Stimulated activated CD4-positive, alpha-beta T cell treated with anti-CD3 and anti-CD28 coated beads, Interleukin-12 subunit alpha, Interleukin-12 subunit beta, amount 100 ng/mL, for 24 hours (primary cell): Measurements from ENCODE around the gene SH2D4B.
"Not testable (repeated sequence)": the region's sequence is repeated elsewhere in the genome, so short reads cannot be mapped to it uniquely, and the experiment has no call there.

Experiments
- DNase-seq, 2 experiments: peaks; one replicate each; pipeline ENCODE4 v3.0.0-alpha.2; 2020; ENCODE audit warnings: low read depth in 2 of 2

Gene SH2D4B

DNA sequence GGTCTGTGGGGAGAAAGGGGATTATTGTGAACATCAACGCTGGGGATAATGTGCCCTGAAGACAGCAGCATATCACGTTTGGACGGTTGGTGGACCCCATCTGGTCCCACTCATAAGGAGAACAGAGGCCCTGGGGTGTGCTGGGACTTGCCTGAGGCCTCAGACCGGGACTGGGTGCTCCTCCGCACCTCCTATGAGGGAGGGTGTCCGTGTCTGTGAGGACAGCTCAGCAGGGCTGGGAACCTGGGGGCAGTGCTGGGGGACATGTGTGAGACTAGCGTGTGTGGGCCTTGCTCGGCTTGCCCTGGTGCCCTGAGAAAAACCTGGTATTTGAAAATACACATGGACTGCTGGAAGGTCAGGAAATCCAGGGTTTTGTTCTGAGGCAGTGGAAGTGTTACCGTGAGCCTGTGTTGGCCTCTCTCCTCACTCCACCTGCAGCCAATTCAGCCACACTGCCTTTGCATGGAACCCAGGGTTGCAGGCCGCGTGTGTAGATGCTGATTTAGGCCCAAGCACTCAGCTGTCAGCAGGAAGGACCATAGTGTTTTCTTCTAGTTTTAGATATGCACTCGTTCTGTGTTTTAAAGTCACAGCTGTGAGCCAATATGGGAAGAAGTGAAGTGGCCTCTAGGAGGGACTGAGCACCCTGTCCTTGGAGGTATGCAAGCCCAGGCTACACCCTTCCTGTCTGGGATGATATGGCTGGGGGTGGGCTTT is 13.4 kb upstream of the SH2D4B start:
- no peak for DNase-seq

DNA sequence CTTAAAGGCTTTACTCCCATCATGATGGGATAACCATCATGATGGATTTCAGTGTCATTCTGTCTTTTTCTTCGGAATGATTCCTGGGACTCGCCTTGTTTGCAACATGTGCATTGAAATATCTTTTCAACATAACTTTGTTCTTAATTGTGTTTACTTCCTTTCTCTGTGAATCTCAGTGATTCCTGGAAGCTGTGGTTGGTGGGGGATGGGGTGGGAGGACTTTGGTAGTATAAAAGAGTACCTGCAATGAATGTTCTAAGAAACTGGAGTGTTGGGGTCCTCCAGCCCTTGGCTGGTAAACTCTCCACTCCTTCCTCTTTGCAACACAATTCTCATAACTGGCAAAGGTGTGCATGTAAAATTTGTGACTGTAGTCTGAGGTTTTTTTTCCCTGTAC is 11.5 kb upstream of the SH2D4B start:
- DNase-seq, result no peak

DNA sequence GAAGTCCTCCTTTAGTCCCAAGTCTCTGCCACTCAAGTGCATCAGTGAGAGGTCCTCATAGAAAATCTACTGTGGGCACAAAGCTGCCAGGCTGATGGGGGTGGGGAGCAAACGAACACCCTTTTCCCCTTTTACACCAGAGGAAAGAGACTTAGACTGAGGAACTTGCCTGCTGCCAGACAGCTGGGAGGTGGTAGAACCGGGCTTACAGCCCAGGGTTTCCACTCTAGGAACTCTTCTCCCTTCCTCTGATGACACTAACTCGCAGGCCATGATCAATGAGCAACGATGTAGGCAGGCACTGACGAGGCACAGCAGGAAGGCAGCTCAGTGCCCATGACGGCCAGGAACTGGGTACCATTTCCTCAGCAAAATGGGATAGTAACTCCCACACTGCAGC is 11.0 kb upstream of the SH2D4B start:
- no peak for DNase-seq

DNA sequence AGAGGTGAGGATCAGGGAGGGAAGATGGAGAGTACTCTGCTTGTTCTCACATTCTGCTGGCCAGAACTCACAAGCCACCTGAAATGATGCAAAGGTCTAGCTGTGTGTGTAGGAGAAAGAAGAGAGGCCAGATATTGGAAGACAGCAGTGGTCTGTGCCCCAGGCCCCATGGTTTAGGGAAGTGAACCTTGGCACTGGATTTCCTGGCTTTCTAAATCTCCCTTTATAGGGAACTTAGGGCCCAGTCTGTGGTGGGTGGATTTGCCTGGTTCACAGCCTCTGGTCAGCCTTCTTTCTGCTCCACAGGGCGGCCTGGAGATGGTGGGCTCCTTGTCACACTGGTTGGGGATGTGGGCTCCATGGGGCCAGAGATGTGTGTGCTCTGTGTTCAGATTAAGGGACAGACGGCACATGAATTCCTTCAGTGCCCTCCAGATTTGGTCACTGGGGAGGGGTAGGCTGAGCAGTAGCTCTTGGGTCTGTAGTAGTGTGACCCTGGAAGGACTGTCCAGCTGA is 9.5 kb upstream of the SH2D4B start:
- no peak for DNase-seq

DNA sequence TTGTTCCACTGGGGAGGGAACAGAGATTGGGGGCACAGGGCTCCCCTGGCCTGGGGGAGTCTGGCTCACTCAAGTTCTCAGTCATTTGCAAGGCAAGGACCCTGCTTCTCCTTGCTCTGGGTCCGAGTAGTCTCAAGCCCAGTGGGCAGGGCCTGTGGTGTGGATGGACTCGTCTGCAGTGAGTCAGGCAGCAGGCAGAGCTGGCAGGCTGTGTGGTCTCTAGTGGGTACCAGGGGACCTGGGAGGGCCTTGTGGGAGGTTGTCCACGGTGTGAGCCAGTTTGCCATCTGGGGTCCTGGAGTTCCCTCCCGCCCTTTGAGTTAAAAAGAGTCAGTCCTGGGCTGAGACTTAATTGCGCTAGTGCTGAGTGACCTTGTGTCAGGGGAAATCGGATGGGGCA is 8.8 kb upstream of the SH2D4B start:
- no peak for DNase-seq

DNA sequence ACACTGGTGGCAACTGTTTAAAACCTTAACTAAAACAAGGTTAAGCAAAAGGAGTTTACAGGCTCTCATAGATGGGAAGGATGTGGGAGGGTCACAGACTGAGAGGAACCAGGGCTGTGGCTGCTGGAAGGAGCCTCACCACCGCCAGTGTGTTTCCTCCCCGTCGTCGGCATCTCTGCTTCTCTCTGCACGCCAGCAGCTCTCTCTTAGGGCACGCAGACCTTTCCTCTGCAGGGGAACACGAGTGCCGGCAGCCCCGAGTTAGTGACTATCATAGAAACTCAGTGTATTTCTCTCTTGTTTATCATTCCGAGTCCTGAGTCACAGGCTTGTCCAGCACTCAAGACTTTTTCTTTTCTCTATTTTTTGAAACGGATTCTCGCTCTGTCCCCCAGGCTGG is 8.1 kb upstream of the SH2D4B start:
- DNase-seq, result no peak

DNA sequence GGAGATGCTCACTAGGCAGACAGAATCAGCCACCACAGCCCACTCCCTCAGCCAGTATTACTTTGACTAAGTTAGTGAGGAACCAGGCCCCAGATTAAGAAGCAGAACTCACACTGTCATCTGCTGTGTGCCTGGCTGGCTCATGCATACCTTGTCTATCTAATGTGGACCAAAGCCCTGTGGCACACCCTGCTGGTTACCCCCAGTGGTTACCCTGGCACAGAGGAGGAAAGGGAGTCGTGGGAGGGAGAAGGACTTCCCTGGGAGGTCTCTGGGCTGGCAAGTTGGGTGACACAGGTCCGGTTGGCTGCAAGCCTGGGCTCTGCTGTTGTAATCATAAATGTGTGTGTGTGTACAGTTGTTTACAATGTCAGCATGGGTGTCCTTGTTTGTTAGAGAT is 7.5 kb upstream of the SH2D4B start:
- DNase-seq, result peak in 1 of 2 experiments; percentile 29

DNA sequence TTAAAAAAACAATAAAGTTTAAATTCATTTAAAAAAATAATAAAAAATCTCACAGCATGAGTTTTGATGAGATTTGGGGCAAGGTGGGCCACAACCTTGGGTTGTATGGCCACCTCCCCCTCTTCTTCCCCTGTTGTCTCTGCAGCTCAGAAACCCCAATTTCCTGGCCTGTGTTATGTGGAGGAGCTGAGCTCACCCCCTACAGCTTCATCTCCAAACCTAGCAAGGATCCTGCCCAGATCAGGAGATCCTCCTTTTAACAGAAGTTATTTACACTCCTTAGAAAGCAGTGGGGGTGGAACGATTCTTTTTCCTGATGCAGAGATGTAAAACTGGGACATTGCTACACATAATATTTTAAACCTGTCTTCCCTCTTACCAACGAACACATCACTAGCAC is 6.9 kb upstream of the SH2D4B start:
- no peak for DNase-seq

DNA sequence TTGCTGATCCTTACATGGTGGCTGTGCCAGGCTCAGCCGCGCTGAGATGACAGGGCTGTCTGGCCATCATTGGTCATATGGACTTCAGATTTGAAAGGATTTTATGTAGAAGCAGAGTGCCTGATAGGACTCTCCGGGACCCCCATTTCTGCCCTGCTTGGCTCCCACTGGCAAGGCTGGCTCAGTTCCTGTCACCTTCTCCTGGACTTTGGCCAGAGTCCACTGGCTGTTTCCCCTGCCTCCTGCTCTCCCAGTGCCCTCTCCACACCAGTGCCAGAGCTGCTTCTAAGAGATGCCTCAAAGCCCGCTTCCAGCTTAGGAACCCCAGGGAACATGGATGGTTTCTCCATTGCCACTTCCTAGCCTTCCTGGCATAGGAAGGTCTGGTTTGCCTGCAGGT is 5.1 kb upstream of the SH2D4B start:
- DNase-seq, result no peak

DNA sequence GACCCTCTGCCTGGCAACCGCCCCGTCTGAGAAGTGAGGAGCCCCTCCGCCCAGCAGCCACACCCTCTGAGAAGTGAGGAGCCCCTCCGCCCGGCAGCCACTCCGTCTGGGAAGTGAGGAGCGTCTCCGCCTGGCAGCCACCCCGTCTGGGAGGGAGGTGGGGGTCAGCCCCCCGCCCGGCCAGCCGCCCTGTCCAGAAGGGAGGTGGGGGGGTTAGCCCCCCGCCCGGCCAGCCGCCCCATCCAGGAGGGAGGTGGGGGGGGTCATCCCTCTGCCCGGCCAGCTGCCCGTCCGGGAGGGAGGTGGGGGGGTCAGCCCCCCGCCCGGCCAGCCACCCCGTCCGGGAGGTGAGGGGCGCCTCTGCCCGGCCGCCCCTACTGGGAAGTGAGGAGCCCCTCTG is 3.6 kb upstream of the SH2D4B start:
- DNase-seq, result not testable (repeated sequence)

DNA sequence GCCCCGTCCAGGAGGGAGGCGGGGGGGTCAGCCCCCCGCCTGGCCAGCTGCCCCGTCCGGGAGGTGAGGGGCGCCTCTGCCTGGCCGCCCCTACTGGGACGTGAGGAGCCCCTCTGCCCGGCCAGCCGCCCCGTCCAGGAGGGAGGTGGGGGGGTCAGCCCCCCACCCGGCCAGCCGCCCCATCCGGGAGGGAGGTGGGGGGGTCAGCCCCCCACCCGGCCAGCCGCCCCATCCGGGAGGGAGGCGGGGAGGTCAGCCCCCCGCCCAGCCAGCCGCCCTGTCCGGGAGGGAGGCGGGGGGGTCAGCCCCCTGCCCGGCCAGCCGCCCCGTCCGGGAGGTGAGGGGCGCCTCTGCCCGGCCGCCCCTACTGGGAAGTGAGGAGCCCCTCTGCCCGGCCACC is 3.1 kb upstream of the SH2D4B start:
- DNase-seq, result not testable (repeated sequence)

DNA sequence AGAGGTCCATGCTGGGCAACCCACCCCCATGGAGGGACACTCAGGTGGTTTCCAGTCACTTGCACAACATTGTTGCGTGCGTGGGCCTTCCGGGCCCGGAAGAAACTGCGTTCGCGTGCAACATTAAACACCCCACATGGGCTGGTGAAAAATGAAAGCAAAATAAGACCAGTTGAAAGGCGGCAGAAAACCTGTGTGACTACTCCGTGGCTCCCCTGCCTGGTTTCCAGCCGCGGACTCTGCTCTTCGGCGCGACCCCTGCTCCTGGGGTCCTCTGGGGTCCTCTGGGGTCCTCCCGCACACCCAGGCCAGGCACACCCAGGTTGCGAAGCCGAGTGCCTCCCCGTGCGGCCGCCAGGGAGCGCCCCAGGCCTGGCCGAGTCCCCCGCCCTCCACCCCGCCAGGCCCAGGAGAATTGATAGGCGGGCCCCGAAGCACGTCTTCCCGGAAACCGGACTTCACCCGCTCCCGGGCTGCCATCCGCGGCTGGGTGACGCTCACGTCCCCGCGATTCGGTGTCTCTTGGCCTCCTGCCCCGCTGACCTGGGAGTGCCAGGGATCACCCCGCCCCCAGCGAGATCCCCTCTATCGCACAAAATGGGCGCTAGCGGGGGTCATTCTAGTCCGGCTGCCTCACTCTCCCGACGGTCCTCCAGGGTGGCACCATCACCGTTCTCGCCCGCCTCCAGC is 1.9 kb upstream of the SH2D4B start:
- DNase-seq, result peak; percentile 59 to 66

DNA sequence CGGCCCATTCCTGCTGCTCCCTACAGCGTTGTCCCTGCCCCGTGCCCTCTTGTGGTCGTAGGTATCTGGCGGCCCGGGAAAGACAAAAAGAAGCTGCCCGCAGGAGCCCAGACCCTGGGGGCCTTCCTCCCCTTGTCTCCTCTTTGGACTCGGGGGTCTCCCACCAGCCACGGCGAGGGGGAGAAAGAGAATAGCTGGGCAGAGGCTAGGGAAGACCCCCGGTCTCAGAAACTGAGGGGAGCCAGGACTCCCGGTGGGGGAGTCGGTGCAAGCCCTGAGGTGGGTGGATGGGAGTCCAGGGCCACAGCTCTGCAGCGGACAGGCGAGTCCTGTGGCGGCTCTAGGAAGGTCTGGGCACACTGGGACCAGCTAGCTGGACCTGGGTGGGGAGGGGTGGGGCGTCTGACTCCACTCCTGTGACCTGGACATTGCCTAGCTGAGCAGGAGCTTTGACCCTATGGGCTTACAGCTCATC is 1.3 kb upstream of the SH2D4B start:
- no peak for DNase-seq

DNA sequence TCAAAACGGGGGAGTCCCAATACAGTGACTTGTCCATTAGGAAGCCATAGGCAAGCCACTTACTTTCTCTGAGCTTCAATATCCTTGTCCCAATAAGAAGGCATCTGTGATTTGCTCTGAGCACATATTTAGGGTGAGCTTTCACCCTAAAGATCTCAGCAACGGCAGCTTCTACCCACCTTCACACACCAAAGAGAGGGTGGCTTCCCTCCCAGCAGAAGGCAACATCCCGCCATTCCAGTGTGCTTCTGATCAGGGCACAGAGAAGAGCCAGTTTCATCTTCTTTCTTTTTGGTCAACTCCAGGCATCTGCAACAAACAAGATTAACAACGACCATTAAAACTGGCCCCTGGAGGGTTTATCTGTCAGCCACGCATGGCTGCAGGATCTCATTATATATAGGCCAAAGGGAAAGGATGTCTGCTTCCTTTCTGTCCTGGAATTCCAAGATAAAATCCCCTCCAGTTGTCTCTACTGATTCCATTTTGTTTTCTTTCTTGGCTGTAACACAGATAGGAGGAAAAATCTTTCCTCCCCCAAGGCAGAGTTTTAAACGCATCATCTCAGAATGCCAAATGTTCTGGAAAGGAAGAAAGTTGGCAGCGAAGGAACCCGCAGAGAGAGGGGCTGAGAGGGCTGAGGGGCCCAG is 491 bp upstream of the SH2D4B start:
- no peak for DNase-seq

DNA sequence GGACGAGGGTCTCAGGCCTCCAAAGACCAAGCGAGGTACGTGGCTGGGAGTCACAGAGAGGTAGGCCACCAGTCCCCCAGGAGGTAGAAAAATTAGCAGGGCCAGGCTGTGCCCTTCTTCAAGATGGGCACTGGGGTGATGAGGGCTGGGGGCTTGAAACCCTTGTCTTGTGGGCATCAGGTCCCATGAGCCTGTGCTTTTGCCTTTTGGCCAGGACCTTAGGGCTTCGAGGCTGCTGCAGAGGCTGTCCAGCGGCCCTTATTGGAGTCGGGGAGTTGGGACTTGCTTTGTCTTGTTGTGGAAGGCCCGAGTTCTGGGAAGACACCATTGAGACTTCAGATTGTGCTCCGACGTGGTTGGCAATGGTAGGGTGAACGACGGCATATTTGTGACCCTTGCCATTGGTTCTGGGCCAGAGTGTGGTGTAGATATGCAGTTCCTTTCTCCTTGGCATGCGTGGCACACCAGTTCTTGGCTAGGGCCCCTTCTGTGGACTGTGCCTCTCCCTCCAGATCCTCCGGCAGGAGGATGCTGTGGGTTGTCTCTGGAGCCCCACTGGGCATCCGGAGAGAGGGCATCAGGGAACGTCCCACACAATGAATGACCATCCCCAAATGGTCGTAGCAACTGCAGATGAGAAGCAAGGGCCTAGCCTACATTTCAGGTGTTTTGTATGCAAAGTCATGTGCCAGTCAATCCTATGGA is 931 bp downstream of the SH2D4B start:
- DNase-seq, result no peak

DNA sequence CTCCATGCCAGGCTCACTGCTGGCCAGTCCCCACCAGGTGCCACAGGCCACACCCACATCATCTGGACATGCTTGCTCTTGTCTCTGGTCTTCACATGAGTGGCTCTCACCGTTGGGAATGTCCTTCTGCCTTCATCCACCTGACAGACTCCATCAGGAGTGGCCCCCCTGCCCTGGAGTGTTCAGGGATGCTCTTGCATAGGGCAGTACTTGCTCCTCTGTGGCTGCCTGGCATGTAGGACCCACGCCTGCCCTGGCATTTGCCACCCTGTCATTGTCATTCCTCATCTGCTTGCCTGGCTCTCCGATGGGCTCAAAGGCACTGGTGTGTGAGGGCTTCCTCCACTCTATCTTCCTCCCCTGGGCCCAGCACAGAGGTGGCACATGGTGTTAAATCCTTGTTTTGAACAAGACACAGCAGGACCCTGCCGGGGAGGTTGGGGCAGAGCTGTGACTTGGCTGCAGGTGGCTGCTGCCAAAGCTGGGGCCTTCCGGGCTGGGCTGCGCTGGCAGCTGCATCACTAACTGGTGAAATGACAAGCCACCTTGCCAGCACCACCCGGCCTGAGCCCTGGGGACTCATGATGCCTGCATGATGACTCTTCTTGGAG is 1.8 kb downstream of the SH2D4B start:
- DNase-seq, result no peak

DNA sequence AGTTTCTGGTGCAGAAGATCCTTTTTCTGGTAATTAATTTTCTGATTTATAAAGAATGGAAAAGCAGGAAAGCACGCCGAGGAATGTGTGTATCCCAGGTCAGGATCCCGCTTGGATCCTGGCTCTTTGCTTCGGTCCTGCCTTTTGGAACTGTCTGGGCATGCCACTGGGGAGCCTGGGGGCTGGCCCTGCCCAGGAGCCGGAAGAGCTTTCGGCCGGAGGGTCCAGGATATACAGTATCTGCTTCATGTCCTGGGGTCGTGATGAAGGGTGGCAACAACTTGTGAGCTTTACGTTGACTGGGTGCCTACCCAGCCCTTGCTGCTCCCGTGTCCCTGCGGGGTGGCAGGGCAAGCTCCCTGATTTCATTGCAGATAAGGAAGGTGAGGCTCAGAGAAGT is 2.4 kb downstream of the SH2D4B start:
- no peak for DNase-seq

DNA sequence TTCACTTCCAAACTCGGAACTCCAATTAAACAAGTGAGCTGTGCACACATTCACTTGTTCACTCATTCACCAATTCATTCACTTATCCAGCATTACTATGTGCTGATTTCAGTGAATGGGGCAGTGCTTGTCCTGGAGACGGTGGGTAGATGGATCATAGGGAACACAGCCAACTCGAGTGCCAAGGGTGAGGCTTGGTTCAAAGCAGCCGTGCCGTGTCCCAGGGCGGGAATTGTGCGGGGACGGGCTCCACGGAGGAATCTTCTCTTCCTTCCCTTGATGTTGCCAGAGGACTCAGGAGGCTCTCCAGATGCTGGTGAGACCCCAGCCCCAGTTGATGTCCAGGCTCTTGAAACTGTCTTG is 2.9 kb downstream of the SH2D4B start:
- DNase-seq, result no peak

DNA sequence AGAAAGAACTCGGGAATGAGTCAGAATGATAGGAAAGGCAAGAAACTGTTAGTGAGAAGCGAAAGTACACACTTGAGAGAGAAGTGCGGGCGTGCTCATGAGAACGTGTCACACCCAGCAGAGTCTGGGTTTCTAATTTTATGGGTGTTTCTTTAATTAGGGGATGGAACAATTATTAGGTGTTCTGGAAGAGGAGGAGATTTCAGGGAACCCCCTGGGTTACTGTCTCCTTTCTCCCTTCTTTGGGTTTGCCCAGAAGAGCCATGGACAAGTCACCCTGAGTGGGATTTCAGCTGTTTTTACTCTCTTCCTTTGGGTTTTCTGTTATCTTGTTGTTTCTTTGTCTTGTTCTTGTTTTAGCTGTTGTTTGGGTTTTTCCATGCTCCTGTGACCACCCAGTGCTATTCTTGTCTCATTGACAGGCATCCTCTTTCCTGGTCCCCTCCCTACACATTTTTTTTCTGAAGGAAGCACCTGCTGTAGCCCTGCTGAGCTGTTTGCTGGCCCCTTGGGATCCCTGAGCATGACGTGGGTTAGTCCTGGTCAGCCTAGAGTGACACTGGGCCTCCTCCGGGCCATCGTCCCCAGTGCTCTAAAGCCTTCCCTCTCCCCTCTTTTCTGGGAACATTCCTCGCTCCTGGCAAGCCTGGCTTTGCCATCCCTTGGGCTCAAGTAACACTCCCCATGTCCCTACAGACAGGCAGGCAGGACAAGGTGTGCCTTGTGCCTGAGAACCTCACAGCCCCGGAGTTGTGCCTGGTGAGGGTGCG is 3.5 kb downstream of the SH2D4B start:
- DNase-seq, result no peak

DNA sequence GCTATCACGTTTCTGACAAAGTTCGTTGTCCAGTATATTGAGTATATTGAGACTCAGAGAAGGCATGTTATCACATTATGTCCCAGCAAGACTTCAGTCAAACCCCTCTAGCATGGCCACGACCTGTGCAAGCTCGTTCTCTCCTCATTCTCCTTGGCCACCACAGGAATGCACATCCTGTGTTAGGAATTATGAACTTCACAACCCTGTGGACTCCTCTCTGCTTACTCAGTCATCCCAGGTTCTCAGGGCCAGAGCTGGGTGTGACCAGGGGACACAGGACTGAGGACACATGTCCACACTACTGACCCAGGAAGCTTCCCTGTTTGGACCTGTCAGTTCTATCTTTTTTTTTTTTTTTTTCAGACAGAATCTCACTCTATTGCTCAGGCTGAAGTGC is 4.4 kb downstream of the SH2D4B start:
- no peak for DNase-seq
